Ascending aorta (tissue), 2 donors: Measurements from ENCODE around the gene TLCD1. TPM values are rescaled to one million over a fixed set of nuclear protein-coding genes. Genes with fewer than 3 reads are reported as not detected.

ENCODE experiments used
- DNase-seq, 2 donors: peaks; one replicate each; pipeline ENCODE4 v3.0.0-alpha.2; 2019; ENCODE audit warnings: low spot score in 2 of 2
- H3K27ac ChIP-seq, 2 donors: fragments of 200-600 bp; sonication (generic); one replicate each; pipeline ENCODE4 v1.5.1; 2016 to 2017; ENCODE audit warnings: mild to moderate bottlenecking in 1 of 2
- H3K27me3 ChIP-seq: fragments of 200-600 bp; sonication (generic); one replicate; pipeline ENCODE4 v1.5.1; 2017
- H3K36me3 ChIP-seq, 2 donors: fragments of 200-600 bp; sonication (generic); one replicate each; pipeline ENCODE4 v1.5.1; 2016
- H3K4me1 ChIP-seq, 2 donors: fragments of 200-600 bp; sonication (generic); one replicate each; pipeline ENCODE4 v1.5.1; 2016 to 2017; ENCODE audit warnings: mild to moderate bottlenecking in 1 of 2
- H3K4me3 ChIP-seq, 2 donors: fragments of 200-600 bp; sonication (generic); one replicate each; pipeline ENCODE4 v1.5.1; 2016 to 2017; ENCODE audit warnings: mild to moderate bottlenecking in 1 of 2
- H3K9me3 ChIP-seq, 2 donors: fragments of 200-600 bp; sonication (generic); one replicate each; pipeline ENCODE4 v1.5.1; 2016
- intact Hi-C: fragments of 100-400 bp; cut with DNase I; formaldehyde crosslinking; loops from one replicate; pipeline ENCODE4 v1.15.1; 2023
- total RNA-seq: library from RNA; depleted of rRNA; stranded (reverse); fragments of >200 nt; gene quantifications from one replicate; pipeline ENCODE4 v1.1.0, GENCODE V29; 2016
- TF ChIP-seq, protein P1 (sequence below), 3 experiments: fragments of 200-600 bp in 2 of 3; fragments of 450-650 bp in 1 of 3; sonication (generic) in 2 of 3; IDR thresholded peaks; one replicate each; pipeline ENCODE4 v1.5.1; 2016 to 2019; ENCODE audit warnings: antibody characterized with exemption in 3 of 3, mild to moderate bottlenecking in 1 of 3, moderate library complexity in 1 of 3

Gene TLCD1
- total RNA-seq, 1 donor from 2014 or later: not detected

- DNase-seq: no peak
- Histone ChIP-seq H3K36me3 (peaks cover 15 to 24% of the 10 kb centered on the region in 2 donors), H3K27ac (no peak overlapping the region), H3K4me3 (no peak overlapping the region), H3K27me3 (no peaks in the 10 kb centered on the region), H3K9me3 (no peaks in the 10 kb centered on the region), H3K4me1 (no peaks in the 10 kb centered on the region)
- TF ChIP-seq, protein P1, sequence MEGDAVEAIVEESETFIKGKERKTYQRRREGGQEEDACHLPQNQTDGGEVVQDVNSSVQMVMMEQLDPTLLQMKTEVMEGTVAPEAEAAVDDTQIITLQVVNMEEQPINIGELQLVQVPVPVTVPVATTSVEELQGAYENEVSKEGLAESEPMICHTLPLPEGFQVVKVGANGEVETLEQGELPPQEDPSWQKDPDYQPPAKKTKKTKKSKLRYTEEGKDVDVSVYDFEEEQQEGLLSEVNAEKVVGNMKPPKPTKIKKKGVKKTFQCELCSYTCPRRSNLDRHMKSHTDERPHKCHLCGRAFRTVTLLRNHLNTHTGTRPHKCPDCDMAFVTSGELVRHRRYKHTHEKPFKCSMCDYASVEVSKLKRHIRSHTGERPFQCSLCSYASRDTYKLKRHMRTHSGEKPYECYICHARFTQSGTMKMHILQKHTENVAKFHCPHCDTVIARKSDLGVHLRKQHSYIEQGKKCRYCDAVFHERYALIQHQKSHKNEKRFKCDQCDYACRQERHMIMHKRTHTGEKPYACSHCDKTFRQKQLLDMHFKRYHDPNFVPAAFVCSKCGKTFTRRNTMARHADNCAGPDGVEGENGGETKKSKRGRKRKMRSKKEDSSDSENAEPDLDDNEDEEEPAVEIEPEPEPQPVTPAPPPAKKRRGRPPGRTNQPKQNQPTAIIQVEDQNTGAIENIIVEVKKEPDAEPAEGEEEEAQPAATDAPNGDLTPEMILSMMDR (IDR thresholded peaks at IDR 0.05): no peak
- intact Hi-C loops: no loop called here
Measured at GRCh38 chr17:28756049-28756804, 30.2 kb upstream of the TLCD1 start.

GRCh38 chr17:28755486-28755885, 29.5 kb upstream of the TLCD1 start:
- Histone ChIP-seq H3K27me3 (no peaks in the 10 kb centered on the region), H3K27ac (no peak overlapping the region), H3K4me1 (no peaks in the 10 kb centered on the region), H3K36me3 (peaks cover 15 to 24% of the 10 kb centered on the region in 2 donors), H3K4me3 (no peak overlapping the region), H3K9me3 (no peaks in the 10 kb centered on the region)
- DNase-seq: no peak
- intact Hi-C loops: no loop called here
- TF ChIP-seq, protein P1 (IDR thresholded peaks at IDR 0.05): no peak

- DNase-seq: no peak
- H3K4me3 ChIP-seq: no peak overlapping the region
- intact Hi-C loops: no loop called here
- peaks cover 1 to 3% of the 10 kb centered on the region in 2 donors for H3K4me1 ChIP-seq
- no peak overlapping the region for H3K27ac ChIP-seq
- TF ChIP-seq, protein P1 (IDR thresholded peaks at IDR 0.05): no peak
- H3K36me3 ChIP-seq: peaks cover 7 to 18% of the 10 kb centered on the region in 2 donors
- no peaks in the 10 kb centered on the region for H3K27me3 ChIP-seq
- H3K9me3 ChIP-seq: no peaks in the 10 kb centered on the region
Measured at GRCh38 chr17:28751600-28752366, 25.8 kb upstream of the TLCD1 start.

DNA sequence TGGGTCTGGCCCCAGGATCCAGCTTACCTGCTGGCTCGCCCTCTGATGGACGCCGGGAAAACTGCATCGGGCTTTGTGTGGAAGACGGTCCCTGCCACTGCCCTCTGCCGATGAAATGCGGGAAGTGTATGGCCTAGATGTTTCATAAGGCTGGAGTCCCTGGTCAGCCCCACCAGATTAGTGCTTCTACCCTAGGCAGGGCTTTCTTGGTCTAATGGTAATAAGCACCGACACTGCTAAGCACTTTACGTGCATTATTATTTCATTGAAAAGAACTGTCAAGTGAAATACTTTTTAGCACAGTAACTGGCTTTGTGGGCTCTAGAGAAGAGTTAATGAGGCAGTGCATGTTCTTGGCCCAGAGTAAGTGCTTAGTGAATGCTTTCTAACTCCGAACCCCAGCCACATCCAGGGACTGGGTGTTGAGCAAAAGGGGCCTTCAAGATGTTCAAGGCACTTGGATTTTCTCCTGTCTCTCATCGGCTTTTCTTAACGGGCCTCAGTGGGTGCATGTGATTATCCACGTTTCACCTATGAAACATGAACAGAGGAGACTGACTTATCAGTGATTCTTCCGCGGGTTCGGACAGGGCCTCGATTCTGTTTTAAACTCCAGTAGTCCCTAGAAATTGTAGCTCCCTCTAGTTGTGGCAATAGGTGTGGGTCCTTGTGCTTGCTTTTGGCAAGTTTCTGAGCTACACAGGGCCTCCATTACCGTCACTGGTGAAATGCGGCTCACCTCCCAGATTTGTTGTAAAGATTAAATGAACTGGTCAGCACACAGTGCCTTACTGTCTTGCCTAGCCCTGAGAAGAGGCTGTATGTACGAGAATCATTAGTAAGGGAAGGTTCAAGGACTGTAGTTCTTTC, 24.4 kb upstream of the TLCD1 start:
- Histone ChIP-seq H3K27ac (no peak overlapping the region), H3K36me3 (peaks cover 7 to 18% of the 10 kb centered on the region in 2 donors), H3K27me3 (no peaks in the 10 kb centered on the region), H3K4me3 (no peak overlapping the region), H3K9me3 (no peaks in the 10 kb centered on the region), H3K4me1 (peaks cover 10 to 16% of the 10 kb centered on the region in 2 donors)
- peak; percentile 69 to 96 for DNase-seq
- TF ChIP-seq, protein P1 (IDR thresholded peaks at IDR 0.05): peak; percentile 100
- intact Hi-C loops: loop anchor here (1.0 kb wide), 1 partner anchor 23 kb away; no protein-coding TSS in a partner anchor

DNA sequence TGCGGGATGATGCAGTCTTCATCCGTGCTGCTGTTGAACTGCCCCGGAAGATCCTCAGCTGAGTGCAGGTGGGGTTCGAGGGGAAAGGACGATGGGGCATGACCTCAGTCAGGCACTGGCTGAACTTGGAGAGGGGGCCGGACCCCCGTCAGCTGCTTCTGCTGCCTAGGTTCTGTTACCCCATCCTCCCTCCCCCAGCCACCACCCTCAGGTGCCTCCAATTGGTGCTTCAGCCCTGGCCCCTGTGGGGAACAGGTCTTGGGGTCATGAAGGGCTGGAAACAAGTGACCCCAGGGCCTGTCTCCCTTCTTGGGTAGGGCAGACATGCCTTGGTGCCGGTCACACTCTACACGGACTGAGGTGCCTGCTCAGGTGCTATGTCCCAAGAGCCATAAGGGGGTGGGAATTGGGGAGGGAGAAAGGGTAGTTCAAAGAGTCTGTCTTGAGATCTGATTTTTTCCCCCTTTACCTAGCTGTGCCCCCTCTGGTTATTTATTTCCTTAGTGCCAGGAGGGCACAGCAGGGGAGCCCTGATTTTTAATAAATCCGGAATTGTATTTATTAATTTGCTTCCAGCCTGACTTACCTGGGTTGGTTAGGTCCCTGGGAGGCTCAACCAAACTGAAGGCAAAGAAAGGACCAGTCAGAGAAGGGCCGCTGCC, 23.6 kb upstream of the TLCD1 start:
- peaks cover 7 to 18% of the 10 kb centered on the region in 2 donors for H3K36me3 ChIP-seq
- H3K9me3 ChIP-seq: no peaks in the 10 kb centered on the region
- no peak for DNase-seq
- TF ChIP-seq, protein P1 (IDR thresholded peaks at IDR 0.05): no peak
- intact Hi-C loops: loop anchor here (1.0 kb wide), 1 partner anchor 22 kb away; no protein-coding TSS in a partner anchor
- H3K27ac ChIP-seq: peak overlapping the region in 1 of 2 donors; percentile 10
- no peaks in the 10 kb centered on the region for H3K27me3 ChIP-seq
- H3K4me1 ChIP-seq: peaks cover 12 to 24% of the 10 kb centered on the region in 2 donors
- no peak overlapping the region for H3K4me3 ChIP-seq
